Uterus (tissue), 2 donors: ENCODE measurements around the gene CAMTA1.

ENCODE experiments used
- CTCF ChIP-seq, 4 experiments: fragments of 200-600 bp in 2 of 4; fragments of 450-650 bp in 2 of 4; sonication (generic) in 2 of 4; IDR thresholded peaks; one replicate each; pipeline ENCODE4 v1.5.1; 2016 to 2019; ENCODE audit warnings: antibody characterized with exemption in 4 of 4, mild to moderate bottlenecking in 2 of 4, moderate library complexity in 1 of 4
- POLR2A ChIP-seq, 2 donors: fragments of 450-650 bp; IDR thresholded peaks; one replicate each; pipeline ENCODE4 v1.6.1; 2016; ENCODE audit warnings: antibody characterized with exemption in 2 of 2, mild to moderate bottlenecking in 1 of 2, moderate library complexity in 1 of 2

DNA sequence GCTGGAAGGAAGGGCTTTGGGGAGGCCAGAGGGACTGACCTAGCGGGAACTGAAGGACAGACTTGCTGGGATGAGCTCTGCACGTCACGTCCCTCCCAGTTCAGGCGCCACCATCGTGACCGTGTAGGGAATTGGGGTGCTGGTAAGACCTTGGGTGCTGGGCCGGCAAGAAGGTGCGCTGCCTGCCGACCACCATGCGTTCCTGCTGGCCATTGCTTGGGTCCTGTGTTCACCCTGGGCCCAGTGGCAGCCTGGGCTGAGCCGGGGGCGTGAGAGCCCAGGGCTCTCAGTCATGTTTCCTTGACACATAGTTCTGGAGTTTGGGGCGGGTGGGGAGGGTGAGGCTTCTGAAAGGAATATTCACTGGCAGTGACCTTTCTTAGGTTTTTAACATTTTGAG, 176.0 kb downstream of the CAMTA1 start:
- TF ChIP-seq CTCF (IDR thresholded peaks at IDR 0.05) (no peak), POLR2A (IDR thresholded peaks at IDR 0.05) (no peak)
